ENCODE data around the gene GPATCH11. TPM values are rescaled to one million over a fixed set of nuclear protein-coding genes. Genes with fewer than 3 reads are reported as not detected.
A peak's percentile ranks its signal among the peaks of the same experiment; 100 is the strongest.

The GPATCH11 gene
- total RNA-seq, 2 experiments from 2014 or later, result 11.6 to 24.5 TPM

GRCh38 chr2:37085731-37086147, 1.4 kb downstream of the GPATCH11 start:
- Histone ChIP-seq H3K4me3 (ENCODE audit: low read depth, low read length, poor library complexity, severe bottlenecking) (peak overlapping the region; percentile 80), H3K27ac (ENCODE audit: low read depth, low read length, poor library complexity, severe bottlenecking) (no peak overlapping the region), H3K79me2 (ENCODE audit: insufficient read depth, low read depth, low read length) (peaks cover 37% of the 10 kb centered on the region; the same call in 1 of the 2 replicates), H3K36me3 (ENCODE audit: insufficient read depth, low read length) (peaks cover 38% of the 10 kb centered on the region), H2AFZ (ENCODE audit: low read length) (no peak overlapping the region), H4K20me1 (ENCODE audit: insufficient read depth, low read length) (no peaks in the 10 kb centered on the region), H3K9me2 (ENCODE audit: insufficient read depth, low read length) (no peaks in the 10 kb centered on the region), H3K9me3 (ENCODE audit: low read length) (no peaks in the 10 kb centered on the region), H3K4me1 (ENCODE audit: insufficient read depth, low read length, poor library complexity, severe bottlenecking) (peaks cover 67% of the 10 kb centered on the region), H3K4me2 (ENCODE audit: low read length) (peak overlapping the region; percentile 82)
- POLR2A ChIA-PET, result interaction anchor here (0.6 to 2.9 kb wide), 12 partner anchors 9 to 707 kb away, joined by 3 to 8 read pairs (median 3); partner anchors contain the start of genes CEBPZ and NDUFAF7
- intact Hi-C loops (cut with micrococcal nuclease; ENCODE audit: unreplicated experiment), result loop anchor here (10.0 kb wide), 2 partner anchors 289 to 731 kb away; partner anchors contain the start of gene CRIM1
- CTCF ChIA-PET (ENCODE audit: unreplicated experiment), result no interaction called here
- no TSS peak for BruUV-seq (replicated peaks)
- TF ChIP-seq CTCF (conservative IDR thresholded peaks at IDR 0.05; ENCODE audit: low read length), result no peak
- DNase-seq (ENCODE audit: low spot score), result no peak

- peak; percentile 83 for DNase-seq (ENCODE audit: low spot score)
- Histone ChIP-seq H3K4me3 (ENCODE audit: low read depth, low read length, poor library complexity, severe bottlenecking) (peak overlapping the region; percentile 25), H3K4me1 (ENCODE audit: insufficient read depth, low read length, poor library complexity, severe bottlenecking) (peaks cover 68% of the 10 kb centered on the region), H2AFZ (ENCODE audit: low read length) (no peak overlapping the region), H3K36me3 (ENCODE audit: insufficient read depth, low read length) (peaks cover 47% of the 10 kb centered on the region), H3K79me2 (ENCODE audit: insufficient read depth, low read depth, low read length) (peaks cover 25% of the 10 kb centered on the region; the same call in 1 of the 2 replicates), H3K27ac (ENCODE audit: low read depth, low read length, poor library complexity, severe bottlenecking) (peak overlapping the region; percentile 82), H3K4me2 (ENCODE audit: low read length) (peak overlapping the region; percentile 59), H4K20me1 (ENCODE audit: insufficient read depth, low read length) (no peaks in the 10 kb centered on the region), H3K9me2 (ENCODE audit: insufficient read depth, low read length) (no peaks in the 10 kb centered on the region), H3K9me3 (ENCODE audit: low read length) (peaks cover 6% of the 10 kb centered on the region; the same call in 1 of the 2 replicates)
- ChIA-PET CTCF (ENCODE audit: unreplicated experiment) (no interaction called here), POLR2A (interaction anchor here (0.6 to 1.2 kb wide), 6 partner anchors 20 to 266 kb away, joined by 3 to 6 read pairs (median 3); no protein-coding TSS in a partner anchor)
- intact Hi-C loops (cut with micrococcal nuclease; ENCODE audit: unreplicated experiment), result loop anchor here (2.0 kb wide), 1 partner anchor 77 kb away; no protein-coding TSS in a partner anchor
- no peak for TF ChIP-seq EZH2phosphoT487 (IDR thresholded peaks at IDR 0.05; ENCODE audit: borderline replicate concordance, low read depth, low read length)
- BruUV-seq (replicated peaks), result no TSS peak
Observed at GRCh38 chr2:37090019-37090477, 5.7 kb downstream of the GPATCH11 start.

- ChIA-PET POLR2A (interaction anchor here (0.6 to 2.1 kb wide), 8 partner anchors 9 to 107 kb away, joined by 3 to 10 read pairs (median 4); no protein-coding TSS in a partner anchor), CTCF (ENCODE audit: unreplicated experiment) (no interaction called here)
- Histone ChIP-seq H3K4me2 (ENCODE audit: low read length) (peak overlapping the region; percentile 87), H3K36me3 (ENCODE audit: insufficient read depth, low read length) (peaks cover 65% of the 10 kb centered on the region), H3K79me2 (ENCODE audit: insufficient read depth, low read depth, low read length) (peaks cover 13% of the 10 kb centered on the region; the same call in 1 of the 2 replicates), H4K20me1 (ENCODE audit: insufficient read depth, low read length) (no peaks in the 10 kb centered on the region), H2AFZ (ENCODE audit: low read length) (no peak overlapping the region), H3K4me1 (ENCODE audit: insufficient read depth, low read length, poor library complexity, severe bottlenecking) (peaks cover 57% of the 10 kb centered on the region), H3K27ac (ENCODE audit: low read depth, low read length, poor library complexity, severe bottlenecking) (peak overlapping the region; percentile 82), H3K9me3 (ENCODE audit: low read length) (peaks cover 6% of the 10 kb centered on the region; the same call in 1 of the 2 replicates), H3K4me3 (ENCODE audit: low read depth, low read length, poor library complexity, severe bottlenecking) (peak overlapping the region; percentile 54), H3K9me2 (ENCODE audit: insufficient read depth, low read length) (no peaks in the 10 kb centered on the region)
- intact Hi-C loops (cut with micrococcal nuclease; ENCODE audit: unreplicated experiment), result loop anchor here (2.0 kb wide), 1 partner anchor 79 kb away; no protein-coding TSS in a partner anchor
- BruUV-seq (replicated peaks), result no TSS peak
- TF ChIP-seq EZH2phosphoT487 (IDR thresholded peaks at IDR 0.05; ENCODE audit: borderline replicate concordance, low read depth, low read length) (no peak), CTCF (conservative IDR thresholded peaks at IDR 0.05; ENCODE audit: low read length) (no peak)
- DNase-seq (ENCODE audit: low spot score), result peak; percentile 68
Observed at GRCh38 chr2:37091873-37092272, 7.6 kb downstream of the GPATCH11 start.

All from OCI-LY7 (cell line).